Stimulated activated CD4-positive, alpha-beta T cell treated with anti-CD3 and anti-CD28 coated beads, Interleukin-4, amount 100 ng/mL, for 48 hours (primary cell): Measurements from ENCODE around the gene HTRA1.

ENCODE experiments used
- DNase-seq, 2 donors: peaks; one replicate each; pipeline ENCODE4 v3.0.0-alpha.2; 2020; ENCODE audit warnings: low read depth in 2 of 2

HTRA1 gene

GRCh38 chr10:122455376-122456079, 5.8 kb upstream of the HTRA1 start:
- DNase-seq = no peak

- DNase-seq = no peak
Observed at GRCh38 chr10:122457934-122458333, 3.4 kb upstream of the HTRA1 start.

- DNase-seq = no peak
Observed at GRCh38 chr10:122458693-122459092, 2.7 kb upstream of the HTRA1 start.

DNA sequence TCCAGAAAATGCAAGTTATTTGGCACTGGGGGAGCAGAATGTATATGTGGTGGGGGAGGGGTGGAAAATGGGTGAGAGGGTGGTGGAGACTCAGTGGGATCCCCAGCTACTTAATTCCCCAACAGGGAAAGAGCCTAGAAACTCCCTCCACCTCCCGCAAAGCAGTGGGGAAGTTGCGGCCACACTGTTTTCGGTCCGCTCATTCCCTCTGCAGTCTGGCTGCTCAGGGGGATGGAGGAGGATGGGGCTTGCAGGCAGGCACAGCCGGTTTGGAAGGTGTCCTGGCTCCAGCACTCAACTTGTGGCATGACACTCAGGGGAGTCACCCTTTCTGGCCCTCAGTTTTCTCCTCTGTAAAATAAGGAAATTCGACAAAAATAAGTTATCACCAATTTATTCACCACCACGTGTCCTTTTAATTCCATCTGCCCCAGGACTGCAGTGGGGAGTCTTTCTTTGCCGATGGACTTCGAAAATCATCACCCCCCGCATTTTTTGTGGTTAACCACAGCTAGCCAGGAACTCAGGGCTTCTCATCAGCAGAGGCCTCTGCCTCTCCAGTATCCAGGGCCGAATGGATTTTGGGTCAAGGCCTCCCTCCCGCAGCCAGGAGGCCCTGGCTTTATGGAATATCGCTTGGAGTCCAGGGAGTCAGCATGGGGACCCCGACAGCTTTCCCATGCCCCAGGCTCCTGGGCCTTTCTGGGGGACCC, 1.6 kb upstream of the HTRA1 start:
- no peak for DNase-seq

- no peak for DNase-seq
Observed at GRCh38 chr10:122460891-122461293, 461 bp upstream of the HTRA1 start.

GRCh38 chr10:122461729-122462532, 578 bp downstream of the HTRA1 start:
- DNase-seq = no peak

GRCh38 chr10:122462533-122463465, 1.4 kb downstream of the HTRA1 start:
- DNase-seq = no peak

DNA sequence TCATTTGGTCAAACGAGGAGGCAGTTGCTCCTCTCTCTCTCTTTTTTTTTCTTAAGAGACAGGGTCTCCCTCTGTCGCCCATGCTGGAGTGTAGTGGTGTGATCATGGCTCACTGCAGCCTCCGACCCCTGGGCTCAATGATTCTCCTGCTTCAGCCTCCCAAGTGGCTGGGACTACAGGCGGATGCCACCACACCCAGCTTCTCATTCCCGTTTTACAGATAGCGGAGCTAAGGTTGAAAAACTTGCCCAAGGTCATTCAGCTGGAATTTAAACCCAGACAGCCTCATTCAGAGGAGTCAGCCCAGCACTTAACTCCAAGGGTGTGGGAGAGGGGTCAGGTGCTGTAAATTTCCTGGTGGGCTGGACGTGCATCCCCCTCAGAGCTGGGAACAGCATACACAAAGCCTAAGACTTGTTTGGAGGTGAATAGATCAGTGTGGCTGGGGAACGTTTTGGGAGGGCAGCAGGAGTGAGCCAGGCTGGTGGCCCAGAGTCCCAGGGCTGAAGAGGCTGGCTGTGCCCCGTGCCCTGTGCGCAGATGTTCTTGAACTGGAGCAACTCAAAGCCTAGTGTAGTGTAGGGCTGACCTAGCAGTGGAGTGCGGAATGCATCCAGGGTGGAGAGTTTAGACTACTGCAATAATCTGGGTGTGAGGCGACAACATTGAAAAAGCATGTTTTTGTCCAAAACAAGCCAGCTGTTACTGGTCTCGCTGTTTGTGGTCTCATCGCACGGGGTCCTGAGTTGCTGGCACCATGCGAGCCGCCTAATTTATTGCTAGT, 2.3 kb downstream of the HTRA1 start:
- no peak for DNase-seq

DNA sequence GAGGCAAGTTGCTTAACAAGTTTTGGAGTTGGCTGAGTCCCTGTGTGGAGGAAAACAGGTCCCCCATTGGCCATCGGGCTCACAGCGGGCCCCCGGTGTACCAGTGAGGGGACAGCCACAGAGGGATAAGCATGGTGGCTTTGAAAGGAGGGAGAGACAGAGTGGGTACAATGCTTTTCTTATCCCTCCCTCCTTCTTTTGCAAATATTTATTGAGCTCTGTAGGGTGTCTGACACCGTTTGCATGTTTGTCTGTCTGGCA, 2.8 kb downstream of the HTRA1 start:
- DNase-seq = no peak

DNA sequence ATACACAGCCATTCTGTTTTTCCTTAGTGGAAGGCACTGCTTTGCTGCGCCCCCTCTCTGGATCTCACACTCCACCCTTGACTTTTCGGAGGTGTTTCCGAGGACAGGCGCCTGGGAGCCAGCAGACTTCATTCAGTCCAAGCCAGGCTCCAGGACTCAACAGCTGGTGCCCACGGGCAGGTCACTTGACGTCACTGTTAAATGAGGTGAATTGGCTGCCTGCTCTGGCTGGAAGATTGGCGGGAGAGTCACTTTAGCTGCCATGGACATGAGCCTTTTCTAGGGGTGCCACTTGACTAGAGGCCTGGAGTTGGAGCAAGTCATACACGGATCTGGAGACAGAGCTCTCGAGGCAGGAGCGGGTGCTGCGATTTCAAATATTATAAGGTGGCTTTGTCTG, 3.2 kb downstream of the HTRA1 start:
- no peak for DNase-seq

- DNase-seq = no peak
Observed at GRCh38 chr10:122465401-122466040, 4.2 kb downstream of the HTRA1 start.

DNA sequence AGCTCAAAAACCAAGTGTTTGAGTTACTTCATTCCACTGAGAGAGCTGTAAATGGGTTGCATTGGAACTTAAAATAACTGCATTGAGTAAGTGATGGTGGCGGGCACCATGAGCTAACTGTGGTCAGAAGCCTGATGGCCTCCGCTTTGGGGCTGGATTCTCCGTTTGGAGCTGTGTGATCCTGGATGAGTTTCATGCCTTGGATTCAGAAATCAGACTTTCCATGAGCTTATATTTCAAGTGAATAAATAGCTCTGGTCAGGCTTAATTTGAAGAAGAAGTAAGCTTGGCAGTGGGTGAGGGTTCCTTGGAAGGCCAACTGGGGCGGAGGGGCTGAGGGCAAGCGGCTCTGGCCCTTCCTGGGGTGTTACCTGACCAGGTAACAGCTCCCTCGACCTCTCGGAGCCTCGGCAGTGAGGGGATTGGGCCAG, 5.6 kb downstream of the HTRA1 start:
- no peak for DNase-seq

GRCh38 chr10:122467701-122468100, 6.3 kb downstream of the HTRA1 start:
- DNase-seq = no peak

DNA sequence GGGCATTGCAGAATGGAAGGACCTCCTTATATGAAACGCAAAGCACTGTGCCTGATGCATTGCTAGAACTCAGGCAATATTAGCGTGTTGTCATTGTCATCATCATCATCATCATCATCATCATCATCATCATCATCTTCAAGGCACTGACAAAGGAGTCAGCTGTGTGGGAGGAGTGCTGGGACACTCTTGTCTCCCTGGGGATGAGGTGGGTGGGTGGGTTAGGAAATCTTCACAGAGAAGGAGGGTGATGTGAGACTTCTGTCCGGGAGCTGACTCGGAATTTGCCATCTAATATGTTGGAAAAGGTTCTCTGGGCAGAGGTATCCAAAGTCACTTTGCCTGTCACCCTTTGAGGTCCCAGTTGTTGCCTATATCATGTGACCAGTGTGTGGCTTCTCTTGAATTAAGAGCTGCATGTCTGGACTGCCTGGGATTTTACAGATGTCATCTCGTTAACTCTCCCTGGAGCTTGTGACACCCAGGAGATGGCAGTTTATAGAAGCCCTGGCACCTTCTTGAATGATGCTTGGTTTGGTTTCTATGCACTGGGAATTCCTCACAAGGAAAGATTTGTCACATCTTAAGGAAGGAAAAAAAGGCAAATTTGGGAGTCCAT, 7.1 kb downstream of the HTRA1 start:
- DNase-seq = no peak

DNA sequence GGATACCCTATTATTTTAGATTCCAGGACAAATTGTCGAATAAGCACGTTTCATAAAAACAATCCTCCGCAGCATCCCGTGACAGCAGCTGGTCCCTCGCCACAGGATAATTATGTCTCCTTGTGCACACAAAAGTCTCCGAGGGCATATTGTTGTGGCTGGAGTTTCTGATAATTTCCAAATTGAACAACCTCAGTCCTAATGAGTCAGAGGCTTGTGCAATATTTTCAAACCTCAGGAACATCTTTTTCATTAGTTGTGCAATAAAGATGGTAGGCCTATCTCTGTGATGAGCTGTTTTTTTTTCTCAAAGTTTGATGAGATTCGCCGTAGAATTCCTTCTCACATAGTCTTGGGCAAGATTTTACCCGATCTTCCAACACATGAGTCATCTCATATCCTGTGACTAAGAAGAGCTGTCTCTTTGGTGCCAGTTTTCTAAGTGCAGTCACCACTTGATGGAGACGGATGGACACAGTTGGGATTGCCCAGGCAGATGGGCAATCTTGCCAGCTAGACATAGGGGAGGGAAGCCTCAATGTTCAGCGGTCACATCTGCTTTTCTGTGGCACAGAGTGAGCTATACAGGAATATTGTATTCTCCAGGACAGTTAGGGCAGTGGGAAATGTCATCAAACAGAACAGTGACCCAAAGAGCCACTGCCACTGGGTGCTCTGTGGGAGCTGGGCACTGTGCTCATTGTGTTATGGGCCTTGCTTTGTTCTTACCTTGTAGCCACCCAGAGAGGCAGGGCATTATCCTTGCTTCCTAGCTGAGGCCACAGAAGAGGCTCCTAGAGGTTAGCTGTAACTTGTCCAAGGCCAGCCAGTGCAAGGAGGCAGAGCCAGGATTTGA, 7.8 kb downstream of the HTRA1 start:
- no peak for DNase-seq

DNA sequence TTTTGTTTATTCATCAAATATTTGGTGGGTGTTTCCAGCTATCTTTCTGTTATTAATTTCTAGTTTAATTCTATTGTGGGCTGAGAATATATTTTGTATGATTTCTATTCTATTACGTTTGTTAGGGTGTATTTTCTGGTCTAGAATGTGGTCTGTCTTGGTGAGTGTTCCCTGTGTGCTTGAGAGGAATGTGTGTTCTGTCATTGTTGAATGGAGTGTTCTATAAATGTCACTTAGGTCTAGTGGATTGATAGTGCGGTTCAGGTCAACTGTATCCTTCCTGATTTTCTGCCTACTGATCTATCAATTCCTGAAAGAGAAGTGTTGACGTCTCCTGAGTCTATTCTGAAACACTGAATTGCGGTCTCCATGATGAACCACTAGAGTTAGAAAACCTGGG, 8.5 kb downstream of the HTRA1 start:
- no peak for DNase-seq

DNA sequence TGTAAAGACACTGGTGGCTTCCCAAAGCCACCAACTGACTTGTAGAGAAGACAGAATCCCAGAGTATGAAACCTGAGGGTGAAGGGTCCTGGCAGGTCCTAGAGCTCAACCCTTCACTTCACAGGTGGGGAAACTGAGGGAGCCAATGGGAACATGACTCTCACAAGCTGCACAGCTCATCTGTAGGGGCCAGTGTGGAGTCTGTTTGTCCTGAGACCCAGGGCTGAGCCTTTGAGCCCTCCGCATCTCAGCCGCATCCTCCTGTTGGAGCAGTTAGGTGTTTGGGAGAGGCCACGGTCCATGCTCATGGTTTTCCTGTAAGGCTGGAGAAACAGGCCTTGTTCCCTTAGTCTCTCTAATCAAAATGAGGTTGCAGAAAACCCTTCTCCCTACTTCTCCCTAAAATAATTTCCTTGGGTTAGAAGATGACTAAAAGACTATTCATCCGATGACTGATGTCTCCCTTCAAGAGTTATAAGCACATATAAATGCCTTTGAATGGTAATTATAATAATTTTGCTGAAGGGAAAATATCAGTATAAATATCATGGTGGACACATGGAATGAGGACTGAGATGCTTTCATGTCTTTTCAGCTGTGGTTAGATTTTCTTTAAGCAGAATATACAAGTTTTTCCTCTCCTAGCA, 10.3 kb downstream of the HTRA1 start:
- DNase-seq = no peak

DNA sequence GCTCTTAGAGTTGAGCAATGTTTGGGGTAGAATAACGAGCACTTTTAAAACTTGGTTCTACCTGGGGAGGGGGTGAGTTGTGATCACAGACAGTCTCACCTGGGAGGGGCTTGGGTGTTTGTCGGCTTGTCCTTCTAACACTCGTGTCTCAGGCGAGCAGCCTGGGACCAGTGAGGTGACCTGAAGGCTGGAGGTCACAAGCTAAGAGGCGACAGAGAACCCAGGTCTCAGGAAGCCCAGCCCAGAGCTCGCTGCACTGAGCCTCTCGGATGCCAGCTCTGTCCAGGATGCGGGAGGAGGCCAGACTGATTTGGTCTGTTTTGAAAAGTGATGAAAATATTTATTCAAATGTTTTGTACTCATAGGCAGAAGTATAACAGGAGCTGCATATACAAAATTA, 11.8 kb downstream of the HTRA1 start:
- no peak for DNase-seq
